GM12875 (cell line): ENCODE measurements around the gene NR6A1.

Experiments
- H3K4me3 ChIP-seq: one replicate; pipeline ENCODE4 v1.5.1; 2011; ENCODE audit warnings: low read depth, low read length, control low read depth
- TF ChIP-seq, protein P1 (sequence below): IDR thresholded peaks from 2 replicates; pipeline ENCODE4 v1.5.1; 2011; ENCODE audit warnings: low read depth, mild to moderate bottlenecking, control low read depth, inconsistent platforms, low read length, moderate library complexity, borderline replicate concordance; ENCODE audit not compliant: insufficient read depth

NR6A1 gene

DNA sequence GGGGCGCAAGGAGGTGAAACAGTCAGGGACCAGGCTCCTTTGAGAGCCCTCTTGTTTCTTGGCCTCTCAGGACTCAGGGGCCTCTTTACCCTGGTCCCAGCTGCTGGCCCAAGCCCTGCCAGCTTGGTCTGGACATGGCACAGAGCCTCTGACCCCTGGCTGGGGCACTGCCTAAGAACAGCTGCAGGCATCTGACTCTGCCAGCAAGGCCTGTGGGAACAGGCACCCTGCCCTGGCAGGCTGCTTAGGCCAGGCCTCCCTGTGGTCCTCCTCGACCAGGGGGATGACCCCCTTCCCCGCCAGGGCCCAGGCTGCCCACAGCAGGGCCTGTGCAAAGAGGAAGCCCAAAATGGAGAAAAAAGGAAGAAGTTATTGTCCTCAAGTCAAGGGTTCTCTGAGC lies 31.3 kb upstream of the NR6A1 start:
- TF ChIP-seq, protein P1, sequence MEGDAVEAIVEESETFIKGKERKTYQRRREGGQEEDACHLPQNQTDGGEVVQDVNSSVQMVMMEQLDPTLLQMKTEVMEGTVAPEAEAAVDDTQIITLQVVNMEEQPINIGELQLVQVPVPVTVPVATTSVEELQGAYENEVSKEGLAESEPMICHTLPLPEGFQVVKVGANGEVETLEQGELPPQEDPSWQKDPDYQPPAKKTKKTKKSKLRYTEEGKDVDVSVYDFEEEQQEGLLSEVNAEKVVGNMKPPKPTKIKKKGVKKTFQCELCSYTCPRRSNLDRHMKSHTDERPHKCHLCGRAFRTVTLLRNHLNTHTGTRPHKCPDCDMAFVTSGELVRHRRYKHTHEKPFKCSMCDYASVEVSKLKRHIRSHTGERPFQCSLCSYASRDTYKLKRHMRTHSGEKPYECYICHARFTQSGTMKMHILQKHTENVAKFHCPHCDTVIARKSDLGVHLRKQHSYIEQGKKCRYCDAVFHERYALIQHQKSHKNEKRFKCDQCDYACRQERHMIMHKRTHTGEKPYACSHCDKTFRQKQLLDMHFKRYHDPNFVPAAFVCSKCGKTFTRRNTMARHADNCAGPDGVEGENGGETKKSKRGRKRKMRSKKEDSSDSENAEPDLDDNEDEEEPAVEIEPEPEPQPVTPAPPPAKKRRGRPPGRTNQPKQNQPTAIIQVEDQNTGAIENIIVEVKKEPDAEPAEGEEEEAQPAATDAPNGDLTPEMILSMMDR: no peak
- H3K4me3 ChIP-seq: no peak overlapping the region

DNA sequence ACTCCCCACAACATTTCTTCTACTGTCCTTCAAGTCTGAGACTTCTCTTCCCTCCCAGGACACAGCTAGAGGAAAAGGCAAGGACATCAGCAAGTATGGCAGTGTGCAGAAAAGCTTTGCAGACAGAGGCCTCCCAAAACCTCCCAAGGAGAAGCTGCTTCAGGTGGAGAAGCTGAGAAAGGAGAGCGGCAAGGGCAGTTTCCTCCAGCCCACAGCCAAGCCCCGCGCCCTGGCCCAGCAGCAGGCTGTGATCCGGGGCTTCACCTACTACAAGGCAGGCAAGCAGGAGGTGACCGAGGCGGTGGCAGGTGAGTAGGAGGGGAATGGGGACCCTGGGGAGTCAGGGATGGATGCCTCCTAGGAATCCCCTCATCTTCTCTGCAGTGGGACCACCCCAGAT lies 30.2 kb upstream of the NR6A1 start:
- H3K4me3 ChIP-seq: no peak overlapping the region
- TF ChIP-seq, protein P1: no peak

DNA sequence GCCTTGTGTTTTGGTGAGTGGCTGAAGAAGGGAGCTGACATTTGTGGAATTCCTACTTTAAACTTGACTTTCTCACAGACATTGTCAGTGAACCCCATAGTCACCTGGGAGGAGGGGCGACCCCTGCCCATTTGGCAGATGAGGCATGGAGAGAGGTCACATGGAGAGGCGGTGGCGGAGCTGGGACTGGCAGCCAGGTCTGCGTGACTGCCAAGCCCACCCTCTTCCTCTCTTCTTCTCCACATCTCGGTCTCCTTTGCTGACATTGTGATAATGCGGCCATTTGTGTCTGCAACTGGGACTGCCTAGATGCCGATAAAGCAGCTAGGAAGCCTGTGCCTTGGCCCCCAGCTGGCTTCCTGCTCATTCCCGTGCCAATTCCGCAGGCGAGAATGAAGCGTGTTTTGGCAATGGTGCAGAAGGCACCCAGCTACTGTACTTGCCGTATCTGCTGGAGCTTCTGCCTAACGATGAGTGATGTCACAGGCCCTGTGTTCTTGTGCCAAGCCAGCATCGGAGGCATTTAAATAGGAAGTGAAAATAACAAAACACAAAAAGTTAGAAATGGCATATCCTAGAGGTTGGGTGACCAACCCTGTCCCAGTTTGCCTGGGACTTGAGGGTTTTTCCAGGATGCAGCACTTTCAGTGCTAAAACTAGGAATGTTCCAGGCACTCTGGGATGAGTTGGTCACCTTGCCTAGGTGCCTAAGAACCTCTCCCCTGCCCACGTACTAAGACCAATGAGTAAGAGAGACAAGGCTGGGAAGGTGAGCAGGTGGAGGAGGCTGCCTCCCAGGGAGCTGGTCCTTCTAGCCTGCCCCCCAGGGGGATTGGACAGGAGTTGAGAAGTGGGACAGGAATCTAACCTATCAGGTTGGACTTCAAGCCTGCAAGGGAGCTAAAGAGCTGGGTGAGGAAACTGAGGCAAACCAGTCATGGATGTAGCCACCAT lies 29.5 kb upstream of the NR6A1 start:
- TF ChIP-seq, protein P1: no peak
- no peak overlapping the region for H3K4me3 ChIP-seq

DNA sequence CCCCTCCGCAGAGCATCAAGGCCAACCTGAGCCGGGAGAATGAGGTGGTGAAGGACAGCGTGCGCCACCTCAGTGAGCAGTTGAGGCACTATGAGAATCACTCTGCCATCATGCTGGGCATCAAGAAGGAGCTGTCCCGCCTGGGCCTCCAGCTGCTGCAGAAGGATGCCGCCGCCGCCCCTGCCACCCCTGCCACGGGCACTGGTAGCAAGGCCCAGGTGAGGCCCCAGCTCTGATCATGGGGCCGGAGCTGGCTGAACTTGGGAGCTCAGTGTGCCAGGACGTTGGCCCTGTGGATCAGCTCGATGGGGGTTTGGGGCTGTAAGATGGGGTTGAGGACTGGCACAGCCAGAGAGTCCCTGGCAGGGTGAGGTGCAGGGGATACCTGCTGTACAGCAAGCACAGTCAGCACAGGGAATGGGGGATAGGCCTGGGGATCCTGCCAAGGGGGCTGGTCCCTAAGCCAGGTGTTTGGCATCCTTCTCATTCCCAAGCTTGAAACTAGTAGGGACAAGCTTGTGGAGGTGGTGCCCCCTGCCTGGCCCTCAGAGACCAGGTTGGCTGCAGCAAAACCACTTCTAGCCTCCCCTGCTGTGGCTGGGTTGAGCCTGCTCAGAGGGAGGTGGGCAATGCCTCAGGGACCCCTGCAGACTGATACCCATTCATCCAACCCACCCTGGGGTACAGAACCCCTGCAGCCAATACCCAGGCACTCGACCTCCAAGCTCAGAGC lies 28.3 kb upstream of the NR6A1 start:
- TF ChIP-seq, protein P1: no peak
- no peak overlapping the region for H3K4me3 ChIP-seq

DNA sequence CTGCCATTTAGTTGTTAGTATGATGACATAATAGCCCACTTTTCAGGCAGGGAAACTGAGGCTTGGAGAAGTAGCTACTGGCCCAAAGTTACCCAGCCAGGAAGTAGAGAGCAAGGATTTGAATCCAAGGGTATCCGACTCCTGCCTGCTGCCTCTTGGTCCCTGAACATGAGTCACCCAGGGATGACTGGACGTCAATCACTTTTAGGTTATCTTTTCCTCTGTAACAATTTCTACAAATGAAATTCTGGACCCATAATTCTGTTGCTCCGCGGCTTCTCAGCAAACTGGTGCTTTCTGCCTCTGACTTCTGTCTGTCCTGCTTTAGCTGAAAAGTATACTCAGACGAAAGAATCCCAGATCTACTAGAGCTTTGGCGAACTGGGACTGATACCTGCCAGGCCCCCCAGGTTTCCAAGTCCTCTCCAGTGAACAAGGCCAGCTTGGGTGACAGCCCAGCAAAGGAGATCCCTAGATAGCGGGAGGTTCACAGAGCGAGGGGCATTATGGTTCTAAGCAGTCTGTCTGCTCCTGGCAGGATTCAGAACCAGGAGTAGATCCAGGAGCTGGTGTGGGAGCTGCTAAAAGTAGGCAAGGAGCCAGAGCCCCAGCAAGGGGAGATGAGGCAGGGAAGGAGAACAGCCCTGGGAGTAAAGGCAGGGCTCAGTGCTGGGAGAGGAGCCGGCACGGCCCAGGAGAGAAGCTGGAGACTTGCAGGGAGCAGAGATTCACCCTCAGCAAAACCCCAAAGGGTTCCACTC lies 26.4 kb upstream of the NR6A1 start:
- H3K4me3 ChIP-seq: no peak overlapping the region
- TF ChIP-seq, protein P1: no peak

DNA sequence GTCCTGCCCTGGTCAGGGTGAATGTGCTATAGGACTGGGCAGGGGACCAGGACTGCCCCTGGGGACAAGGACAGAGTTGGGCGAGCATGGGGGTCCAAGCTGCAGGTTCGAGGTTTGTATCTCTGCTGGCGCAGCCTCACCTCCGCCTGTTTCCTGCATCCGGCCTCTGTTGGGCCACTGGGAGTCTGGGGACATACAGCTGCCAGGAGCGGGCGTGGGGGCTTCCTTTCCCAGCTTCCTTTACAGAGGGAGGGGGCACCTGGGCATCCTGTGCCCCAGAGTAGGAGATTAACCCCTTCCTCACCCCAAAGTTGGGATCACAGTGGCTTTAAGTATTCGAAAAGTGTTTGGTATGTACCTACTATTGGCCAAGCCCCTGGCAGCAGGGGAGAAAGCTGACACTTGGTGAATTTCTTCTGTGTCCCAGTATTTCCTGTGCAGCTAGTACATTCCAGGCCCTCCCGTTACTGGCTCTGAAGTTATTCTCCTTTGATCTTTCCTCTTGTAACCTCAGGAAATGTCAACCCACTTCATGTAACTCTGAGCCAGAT lies 24.8 kb upstream of the NR6A1 start:
- H3K4me3 ChIP-seq: no peak overlapping the region
- TF ChIP-seq, protein P1: no peak
